ENCODE results near the gene NF2. TPM values are rescaled to one million over a fixed set of nuclear protein-coding genes. Genes with fewer than 3 reads are reported as not detected.

Gene NF2
- polyA plus RNA-seq, 4 donors, result 21.8 to 29.1 (median 28.3) TPM

DNA sequence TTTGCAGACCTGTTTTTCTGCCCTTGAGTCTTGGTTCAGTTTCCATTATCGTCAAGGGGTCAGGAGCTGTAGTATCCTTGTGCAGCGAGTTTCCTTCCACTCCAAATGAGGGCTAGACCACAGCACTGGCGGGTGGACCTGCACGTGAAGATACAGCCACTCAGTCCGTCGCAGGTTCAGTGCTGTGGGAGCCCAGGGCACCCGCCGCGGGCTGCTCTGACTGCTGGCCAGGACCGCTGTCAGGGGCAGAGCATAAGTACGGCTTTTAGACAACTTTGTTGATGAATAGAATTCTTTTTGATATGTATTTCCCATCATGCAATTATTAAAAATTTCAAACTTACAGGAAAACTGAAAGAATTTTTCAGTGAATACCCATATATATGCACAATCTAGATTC lies 56.6 kb downstream of the NF2 start:
- no peak for DNase-seq (ENCODE audit: low read depth in 4 of 4, low spot score in 3 of 4)

DNA sequence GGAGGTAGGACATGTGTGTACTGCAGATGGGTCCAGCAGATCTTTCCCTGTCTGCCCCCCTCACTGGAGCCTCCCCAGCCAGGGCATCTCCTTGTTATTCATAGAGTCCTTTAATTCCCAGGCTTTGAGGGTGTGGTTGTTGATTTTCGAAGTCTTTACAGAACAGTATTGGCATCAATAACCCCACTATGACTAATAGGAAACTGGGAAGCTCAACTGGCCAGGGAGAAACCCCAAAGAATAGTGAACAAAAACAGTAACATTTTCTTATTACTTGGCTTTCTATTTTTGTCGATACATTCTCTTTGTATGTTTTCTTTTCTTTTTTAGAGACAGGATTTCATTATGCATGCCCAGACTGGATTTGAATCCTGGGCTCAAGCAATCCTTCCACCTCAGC lies 57.9 kb downstream of the NF2 start:
- DNase-seq (ENCODE audit: low read depth in 4 of 4, low spot score in 3 of 4), result no peak

DNA sequence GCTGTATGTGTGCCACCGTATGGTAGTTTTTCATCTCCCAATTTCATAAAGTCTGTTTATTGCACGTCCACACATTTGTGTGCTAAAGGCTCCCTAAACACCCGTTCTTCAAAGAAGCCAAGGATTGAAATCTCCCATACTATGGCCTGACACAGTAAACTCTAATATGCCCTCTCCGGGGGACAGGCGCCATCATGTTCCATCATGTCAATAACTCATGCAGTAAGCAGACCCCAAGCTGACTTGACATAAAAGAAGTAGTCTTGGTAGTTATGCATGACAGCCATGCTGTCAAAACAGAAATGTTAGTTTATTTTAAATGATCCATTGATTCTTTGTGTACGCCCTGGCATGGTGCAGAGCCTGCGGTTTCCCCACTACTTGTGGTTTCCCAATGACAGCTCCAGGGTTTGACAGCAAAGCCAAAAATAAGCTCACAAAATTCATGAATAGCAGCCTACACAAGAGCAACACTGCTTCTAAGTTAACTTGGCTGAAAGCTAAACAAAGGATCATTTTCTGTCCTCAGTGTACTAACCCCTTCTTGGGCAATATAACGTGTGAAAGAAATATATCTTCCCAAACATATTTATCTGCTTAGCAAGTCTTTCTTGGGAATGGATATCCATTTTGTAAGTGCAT lies 59.9 kb downstream of the NF2 start:
- DNase-seq (ENCODE audit: low read depth in 4 of 4, low spot score in 3 of 4), result no peak

DNA sequence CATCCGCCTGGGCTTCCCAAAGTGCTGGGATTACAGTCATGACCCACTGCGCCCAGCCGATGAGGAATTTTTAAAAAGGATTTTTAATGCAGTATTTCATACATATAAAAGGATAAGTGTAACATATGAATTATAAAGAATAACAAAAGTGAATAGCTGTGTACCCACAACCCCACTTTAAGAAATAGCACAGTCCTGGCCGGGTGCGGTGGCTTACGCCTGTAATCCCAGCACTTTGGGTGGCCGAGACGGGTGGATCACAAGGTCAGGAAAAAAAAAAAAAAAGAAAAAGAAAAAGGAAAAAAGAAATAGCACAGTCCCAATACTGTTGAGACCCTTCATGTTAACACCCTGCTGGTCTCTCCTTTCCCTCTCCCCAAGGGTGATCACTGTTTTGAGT lies 62.1 kb downstream of the NF2 start:
- no peak for DNase-seq (ENCODE audit: low read depth in 4 of 4, low spot score in 3 of 4)

DNA sequence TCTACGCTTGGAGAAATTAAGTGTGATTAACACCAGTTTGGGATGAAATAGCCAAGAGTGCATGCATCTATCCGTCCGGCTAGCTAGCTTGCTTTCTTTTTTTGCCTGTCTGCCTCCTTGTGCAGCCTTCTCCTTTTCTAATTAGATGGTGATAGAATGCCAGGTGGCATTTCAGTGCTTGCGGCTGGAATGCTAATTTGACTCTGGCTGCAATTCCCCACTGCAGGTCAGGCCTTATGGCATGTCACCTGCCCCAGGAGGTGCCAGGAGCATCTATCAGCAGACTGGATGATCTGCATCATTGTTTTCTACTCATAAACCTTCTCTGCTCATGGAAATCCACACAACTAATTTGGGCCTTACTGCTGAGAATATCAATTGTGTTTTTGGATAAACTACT lies 65.2 kb downstream of the NF2 start:
- no peak for DNase-seq (ENCODE audit: low read depth in 4 of 4, low spot score in 3 of 4)

DNA sequence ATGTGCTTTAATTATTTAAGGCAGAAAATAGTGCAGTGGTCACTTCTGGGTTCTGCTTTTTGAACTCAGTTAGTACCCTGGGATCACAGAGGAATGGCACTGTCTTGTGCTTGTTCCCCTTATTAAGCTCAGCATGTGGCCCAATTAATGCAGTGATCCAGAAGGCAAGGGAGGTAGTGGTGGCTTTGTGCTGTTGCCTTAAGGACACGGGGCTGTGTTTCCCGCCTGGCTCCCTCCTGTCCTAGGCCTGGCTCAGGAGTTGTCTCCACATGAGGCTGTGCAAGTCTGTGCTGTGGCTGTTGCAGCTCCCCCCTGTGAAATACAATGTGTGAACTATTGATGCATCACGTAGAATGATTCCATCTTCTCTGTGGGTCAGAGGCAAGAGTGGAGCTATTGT lies 67.2 kb downstream of the NF2 start:
- DNase-seq (ENCODE audit: low read depth in 4 of 4, low spot score in 3 of 4), result no peak

DNA sequence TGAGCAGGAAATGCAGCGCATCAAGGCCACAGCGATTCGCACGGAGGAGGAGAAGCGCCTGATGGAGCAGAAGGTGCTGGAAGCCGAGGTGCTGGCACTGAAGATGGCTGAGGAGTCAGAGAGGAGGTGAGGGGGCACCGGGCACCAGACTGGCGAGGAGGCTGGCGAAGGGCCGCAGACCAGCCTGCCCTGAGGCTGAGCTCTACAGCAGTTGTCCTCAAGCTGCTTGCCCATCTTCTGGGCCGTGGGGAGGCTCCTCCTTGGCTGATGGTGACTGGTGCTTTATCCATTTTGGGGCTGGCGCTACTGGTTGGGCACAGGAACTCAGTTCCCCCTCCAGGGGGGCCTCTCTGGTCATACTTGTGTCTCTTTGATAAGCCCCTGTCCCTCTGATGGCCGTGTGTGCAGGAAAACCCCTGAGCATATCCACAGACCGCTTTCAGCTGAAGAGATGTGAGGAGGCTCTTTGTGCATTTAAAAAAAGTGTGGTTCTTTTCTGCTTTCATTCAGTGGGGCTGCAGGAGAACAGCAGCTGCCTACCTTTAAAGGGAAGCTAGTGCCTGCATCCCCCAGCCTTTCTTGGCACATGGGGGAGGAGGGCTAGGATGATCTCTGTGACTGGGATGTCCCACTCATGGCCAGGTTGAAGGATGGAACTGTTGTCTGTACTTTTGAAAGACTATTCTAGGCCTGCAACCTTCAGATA lies 70.1 kb downstream of the NF2 start:
- DNase-seq (ENCODE audit: low read depth in 4 of 4, low spot score in 3 of 4), result no peak

DNA sequence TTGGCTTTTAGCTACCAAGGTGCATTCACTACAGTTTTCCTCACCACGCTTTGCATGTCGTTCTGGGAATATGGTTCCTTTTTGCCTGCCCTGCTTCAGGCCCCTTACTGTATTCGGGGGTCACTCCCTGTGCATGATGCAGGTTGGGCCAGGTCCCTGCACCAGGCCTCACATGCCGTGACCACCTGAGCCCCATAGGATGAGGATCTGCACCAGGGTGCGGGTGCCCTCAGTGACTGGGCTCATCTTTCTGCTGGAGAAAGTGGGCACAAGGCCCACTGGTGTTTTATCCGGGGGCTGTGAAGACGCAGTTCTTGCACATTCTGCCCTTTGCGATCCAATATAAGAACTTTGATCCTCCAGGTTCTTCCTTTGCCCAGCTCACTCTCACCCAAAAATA lies 70.7 kb downstream of the NF2 start:
- no peak for DNase-seq (ENCODE audit: low read depth in 4 of 4, low spot score in 3 of 4)

DNA sequence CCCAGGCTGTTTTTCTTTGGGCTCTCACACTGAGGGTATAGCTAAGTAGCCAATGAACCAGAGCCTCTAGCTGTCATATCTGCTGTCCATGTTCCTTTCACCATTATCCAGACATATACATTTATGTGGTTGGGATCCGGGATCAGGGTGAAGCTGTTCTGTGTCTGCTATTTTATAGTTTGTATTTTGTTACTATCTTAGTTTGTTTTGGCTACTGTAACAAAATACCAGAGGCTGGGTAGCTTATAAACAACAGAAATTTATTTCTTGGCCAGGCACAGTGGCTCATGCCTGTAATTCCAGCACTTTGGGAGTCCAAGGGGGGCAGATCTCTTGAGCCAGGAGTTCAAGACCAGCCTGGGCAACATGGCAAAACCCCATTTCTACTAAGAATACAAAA lies 75.9 kb downstream of the NF2 start:
- DNase-seq (ENCODE audit: low read depth in 4 of 4, low spot score in 3 of 4), result no peak

DNA sequence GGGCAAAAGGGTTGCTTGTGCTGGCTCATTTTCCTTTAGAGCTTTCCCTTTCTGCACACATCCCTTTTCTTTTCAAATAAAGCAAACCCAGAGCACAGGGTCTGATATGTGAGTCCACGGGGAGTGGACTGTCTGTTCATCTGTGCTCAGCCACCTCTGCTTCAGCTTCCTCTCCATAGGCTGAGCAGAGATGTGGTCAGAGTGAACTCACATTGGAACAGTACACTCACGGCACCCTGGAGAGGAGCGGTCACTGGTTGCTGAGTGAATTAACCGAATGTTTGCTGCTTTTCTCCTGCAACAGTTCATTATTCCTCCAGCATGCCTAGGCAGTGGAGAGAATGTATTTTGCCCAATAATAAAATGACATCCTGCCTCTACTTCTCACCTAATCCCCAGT lies 80.1 kb downstream of the NF2 start:
- DNase-seq (ENCODE audit: low read depth in 4 of 4, low spot score in 3 of 4), result no peak

DNA sequence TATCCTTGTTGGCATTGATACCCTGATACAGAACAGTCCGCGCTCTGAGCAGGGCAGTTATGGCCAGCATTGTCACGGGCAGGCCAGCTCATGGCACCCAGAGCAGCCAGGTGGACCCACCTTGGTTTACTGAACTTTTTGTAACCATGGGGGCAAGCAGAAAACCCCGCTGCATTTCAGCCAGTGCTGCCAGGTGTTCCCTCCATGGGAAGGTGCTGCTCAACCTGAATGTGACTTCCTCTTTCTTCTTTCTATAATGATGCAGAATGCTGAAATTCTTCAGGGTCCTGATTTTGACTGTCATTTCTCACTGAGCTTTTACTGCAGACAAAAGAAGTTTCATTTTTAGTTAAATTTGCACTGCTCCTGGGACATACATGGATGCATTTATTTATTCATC lies 80.8 kb downstream of the NF2 start:
- DNase-seq (ENCODE audit: low read depth in 4 of 4, low spot score in 3 of 4), result no peak

DNA sequence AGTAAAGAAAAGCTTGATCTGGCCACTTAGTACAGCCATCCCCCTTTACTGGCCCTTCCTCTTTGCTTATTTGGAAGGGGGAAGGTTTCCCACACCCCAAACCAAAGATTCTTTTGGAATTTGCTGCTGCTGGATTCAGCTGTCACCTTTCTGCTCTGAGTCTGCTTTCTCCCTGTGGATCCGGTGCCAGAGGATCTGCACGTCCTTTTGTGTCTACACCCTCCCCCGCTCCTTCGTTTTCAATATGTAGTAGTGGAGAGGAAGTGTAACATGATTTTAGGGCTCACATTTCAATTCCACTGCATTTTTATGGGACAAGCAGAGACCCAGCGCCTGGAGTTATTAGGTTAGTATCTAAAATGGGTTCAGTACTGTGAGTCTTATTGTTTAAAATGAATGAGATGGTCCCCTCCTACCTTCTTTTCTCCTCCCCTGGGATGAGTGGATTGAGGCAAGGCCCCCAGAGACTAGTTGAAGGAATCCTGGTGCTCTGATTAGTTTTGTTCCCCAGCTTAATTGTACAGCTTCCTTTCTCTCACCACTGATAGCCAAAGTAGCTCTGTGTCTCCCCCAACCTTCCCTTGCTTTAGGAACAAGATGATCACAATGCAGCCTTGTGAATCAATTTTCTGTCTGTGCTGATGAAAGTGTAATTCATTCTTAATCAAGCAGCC lies 85.9 kb downstream of the NF2 start:
- no peak for DNase-seq (ENCODE audit: low read depth in 4 of 4, low spot score in 3 of 4)

DNA sequence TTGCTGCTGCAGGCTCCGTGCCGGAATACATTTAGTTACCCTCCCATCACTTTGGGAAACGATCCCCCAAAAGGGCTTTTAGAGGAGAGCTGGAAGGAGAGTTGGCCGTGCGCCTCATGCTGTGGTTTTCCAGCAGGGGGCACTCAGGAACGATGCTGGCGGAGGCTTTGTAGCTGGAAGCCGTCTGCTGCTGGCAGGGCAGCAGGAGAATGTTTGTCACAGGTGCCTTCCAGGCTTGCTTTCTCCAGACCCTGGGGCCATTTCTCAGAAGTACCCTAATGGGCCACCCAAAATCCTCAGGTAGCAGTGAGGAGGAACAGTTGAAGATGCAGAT lies 86.4 kb downstream of the NF2 start:
- DNase-seq (ENCODE audit: low read depth in 4 of 4, low spot score in 3 of 4), result no peak

DNA sequence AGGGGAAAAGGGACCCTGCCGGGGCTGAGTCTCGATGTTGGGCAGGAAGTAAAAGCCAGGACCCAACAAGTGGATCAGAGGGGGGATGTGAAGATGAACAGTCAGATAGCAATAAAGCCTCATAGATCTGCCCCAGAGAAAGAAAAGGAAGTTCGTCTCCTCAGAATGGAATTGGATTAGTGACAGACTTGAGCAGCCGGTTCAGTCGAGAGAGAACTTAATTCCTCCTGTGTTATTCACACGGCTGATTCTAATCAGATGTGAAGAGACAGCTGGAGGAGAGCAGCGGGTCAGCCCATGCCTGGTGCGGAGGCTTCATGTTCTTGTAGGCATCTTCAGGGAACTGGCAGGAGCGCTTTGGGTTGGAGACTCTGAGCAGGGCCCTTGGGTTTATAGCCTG lies 87.0 kb downstream of the NF2 start:
- no peak for DNase-seq (ENCODE audit: low read depth in 4 of 4, low spot score in 3 of 4)

DNA sequence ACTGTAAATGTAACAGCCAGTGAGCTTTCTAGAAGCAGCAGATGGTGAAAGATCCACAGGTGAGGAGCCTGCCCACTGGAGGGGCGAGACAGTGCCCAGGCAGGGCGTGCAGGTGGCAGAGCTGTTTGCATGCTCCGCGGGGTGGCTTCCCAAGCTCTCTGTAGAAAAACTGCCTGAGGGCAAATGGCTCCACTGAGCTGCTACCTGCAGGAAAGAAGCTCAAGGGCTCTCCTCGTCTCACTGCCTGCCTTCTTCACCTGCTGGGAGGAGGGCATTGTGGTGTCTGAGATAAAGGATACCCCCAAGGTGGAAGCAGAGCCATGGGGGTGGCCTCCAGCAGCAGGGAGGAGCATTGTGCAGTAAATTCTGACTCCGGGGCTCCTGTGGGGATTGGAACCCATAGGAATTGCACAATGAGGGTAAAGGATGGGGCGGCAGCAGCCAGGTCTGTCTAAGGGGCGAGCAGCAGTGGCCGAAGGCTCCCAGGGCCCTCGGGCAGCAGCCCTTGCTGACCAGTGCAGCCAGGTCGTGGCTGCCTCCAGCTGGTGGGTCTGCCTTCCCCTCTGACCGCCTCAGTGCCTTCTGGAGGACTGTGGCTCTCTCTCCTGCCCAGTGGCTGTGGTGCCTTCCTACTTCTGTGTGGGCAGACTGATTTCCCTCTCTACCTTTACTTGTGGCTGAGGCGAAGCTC lies 88.3 kb downstream of the NF2 start:
- DNase-seq (ENCODE audit: low read depth in 4 of 4, low spot score in 3 of 4), result no peak

DNA sequence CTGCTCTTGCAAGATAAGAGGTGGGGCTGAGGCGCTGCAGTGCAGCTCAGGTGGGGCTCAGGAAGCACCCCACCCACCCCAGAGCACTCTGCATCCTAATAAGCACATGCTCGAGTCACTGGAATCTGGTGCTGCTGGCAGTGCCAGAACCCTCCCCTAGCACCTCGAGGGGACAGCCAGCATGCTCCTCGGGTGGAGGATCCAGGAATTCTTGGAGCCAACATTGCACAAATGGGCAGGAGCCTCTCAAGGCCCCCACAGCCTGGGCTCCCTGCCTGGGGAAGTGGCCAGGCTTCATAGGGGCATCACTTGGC lies 88.9 kb downstream of the NF2 start:
- no peak for DNase-seq (ENCODE audit: low read depth in 4 of 4, low spot score in 3 of 4)

DNA sequence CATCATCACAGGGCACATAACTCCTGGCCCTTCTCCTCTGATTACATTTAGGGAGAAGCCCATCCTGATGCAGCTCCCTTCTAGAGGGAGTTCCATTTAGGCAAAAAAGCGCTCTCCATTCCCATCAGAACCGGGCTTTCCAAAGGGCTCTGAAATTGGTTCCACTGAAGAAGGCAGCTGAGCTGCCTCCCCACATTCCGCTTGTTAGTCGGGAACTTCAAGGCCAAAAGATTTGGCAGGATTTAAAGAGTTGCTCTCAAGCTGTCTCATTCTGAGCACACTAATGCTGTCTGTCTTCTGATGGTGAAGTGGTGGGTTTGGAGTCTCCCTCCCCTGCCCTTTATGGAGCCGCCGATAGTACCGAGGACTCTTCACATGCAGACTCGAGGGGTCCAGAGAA lies 89.7 kb downstream of the NF2 start:
- no peak for DNase-seq (ENCODE audit: low read depth in 4 of 4, low spot score in 3 of 4)

DNA sequence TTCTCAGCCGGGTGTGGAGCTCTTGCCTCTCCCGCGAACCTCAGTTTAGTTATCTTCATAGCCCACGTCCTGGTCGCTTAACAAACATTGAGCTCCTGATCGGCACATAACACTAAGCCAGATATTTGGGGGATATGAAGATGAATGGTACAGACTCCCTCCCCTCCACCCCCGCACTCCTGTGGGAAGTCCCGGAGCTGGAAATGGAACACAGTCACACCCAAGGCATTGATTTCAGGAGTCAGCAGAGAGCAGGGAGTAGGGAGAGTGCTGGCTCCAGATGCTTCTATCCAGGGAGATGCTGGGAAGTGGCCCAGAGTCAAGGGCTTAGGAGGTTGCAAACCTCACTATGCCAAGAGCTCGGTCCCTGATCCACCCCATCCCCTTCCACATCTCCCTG lies 90.2 kb downstream of the NF2 start:
- no peak for DNase-seq (ENCODE audit: low read depth in 4 of 4, low spot score in 3 of 4)

DNA sequence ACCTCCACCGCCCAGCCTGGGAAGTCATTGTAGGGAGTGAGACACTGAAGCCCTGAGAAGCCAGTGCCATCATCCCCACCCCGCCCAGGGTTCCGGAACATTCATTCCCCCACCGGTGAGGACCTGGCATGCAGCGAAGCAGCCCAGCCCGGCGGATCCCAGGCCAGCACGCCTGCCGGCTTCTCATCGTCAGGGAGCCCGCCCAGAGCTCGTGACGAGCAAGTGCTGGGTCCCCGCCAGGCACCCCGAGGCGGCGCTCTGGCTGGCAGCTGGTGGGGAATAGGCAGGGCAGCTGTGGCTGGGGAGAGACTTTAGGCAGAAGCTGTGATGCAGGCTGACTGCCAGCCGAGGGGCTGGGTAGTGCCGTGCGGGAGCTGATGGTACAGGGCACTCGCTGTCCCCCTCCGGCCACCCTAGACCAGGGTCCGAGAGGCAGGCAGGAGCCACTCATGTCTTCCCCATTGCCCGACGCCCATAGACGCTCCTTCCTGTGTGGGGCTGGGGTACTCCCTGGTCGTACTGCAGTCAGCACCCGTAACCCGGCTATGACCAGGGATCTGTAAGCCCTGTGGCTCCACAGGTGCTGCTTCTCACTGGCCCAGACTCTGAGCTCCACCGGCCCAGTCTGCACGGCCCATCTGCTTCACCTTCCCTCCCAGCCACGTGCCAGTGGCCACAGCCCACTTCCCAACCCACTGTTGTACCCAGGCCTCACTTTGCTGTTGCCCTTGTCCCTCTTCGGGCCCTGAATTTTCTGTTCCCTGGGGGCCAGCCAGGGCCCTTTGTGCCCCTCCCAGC lies 91.9 kb downstream of the NF2 start:
- no peak for DNase-seq (ENCODE audit: low read depth in 4 of 4, low spot score in 3 of 4)

DNA sequence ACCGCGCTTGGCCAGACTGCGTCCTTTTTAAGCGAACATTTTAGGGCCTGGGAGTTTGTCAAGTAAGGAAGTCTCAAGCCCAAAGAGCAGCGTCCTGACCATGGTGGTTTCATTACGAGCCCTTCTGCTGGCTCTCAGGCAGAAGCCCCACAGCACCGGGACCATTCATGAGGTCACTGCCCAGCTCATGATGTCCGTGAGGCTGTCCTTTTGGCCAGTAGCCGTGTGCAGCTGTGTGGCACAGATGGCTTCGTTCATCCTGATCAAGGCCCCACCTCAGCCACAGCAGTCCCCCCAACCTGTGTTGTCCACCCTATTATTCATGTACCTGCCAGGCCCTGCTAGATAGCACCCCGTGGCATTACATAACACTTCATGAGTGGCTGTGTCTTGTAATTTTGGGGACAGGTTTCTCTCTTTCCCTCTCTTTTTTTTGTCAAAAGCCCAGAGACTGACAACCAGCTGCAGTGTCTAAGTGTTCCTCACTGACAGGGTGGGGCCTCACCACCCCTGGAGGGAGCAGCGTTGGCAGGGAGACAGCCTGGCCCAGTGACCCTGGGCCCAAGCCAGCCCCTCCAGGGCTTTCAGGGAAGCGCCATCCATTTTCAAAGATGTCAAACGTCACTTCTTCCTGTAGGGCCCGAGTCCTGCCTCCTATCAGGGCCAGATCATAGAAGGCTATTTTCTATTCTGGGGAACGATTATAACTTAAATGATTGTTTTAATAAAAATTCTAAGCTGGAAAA lies 94.6 kb downstream of the NF2 start:
- DNase-seq (ENCODE audit: low read depth in 4 of 4, low spot score in 3 of 4), result no peak
